ENCODE results near the gene FASN. TPM values are rescaled to one million over a fixed set of nuclear protein-coding genes. Genes with fewer than 3 reads are reported as not detected.
"Not testable (repeated sequence)": the region's sequence is repeated elsewhere in the genome, so short reads cannot be mapped to it uniquely, and the experiment has no call there.

Gene FASN
- total and polyA plus RNA-seq, 5 experiments from 2014 or later, result 0.33 to 32.3 (median 2.4) TPM

- H3K4me3 Mint-ChIP-seq, result peak overlapping the region in 5 of 10 donors; percentile 3 to 60 (median 44)
- H3K4me1 Mint-ChIP-seq, result peaks cover 0 to 20% (median 15%) of the 10 kb centered on the region in 4 donors
- POLR2A ChIA-PET, result interaction anchor here (0.6 to 1.1 kb wide), 2 partner anchors 10 to 415 kb away, joined by 3 to 5 read pairs; partner anchors contain the start of gene DCXR
- no peak for ATAC-seq
- H3K36me3 Mint-ChIP-seq, result peaks cover 0 to 10% (median 0%) of the 10 kb centered on the region in 3 donors
- peak in 1 of 10 donors; percentile 62 for DNase-seq
- H3K27ac Mint-ChIP-seq, result peak overlapping the region in 1 of 10 donors; percentile 37
- no peaks in the 10 kb centered on the region for H3K27me3 Mint-ChIP-seq
- no peaks in the 10 kb centered on the region for H3K9me3 Mint-ChIP-seq
Measured at GRCh38 chr17:82047914-82048570, 50.0 kb downstream of the FASN start.

DNA sequence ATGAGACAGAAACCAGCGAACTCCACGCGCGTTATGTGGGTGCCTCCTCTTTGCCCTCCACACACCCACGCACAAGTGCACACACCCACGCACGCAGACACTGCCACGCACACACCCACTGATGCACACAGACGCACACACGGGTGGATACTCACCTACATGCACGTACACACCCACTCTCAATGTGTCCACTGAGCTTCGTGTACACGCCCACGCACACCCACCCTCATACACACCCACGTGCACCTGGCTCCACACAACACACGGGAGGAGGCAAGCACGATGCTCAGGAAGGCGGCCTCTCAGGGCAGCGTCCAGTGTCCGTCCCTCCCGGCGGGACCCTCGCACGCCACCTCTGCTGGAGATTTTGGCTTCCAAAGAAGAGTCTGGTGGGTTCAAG, 50.7 kb downstream of the FASN start:
- Mint-ChIP-seq H3K4me1 (peaks cover 0 to 20% (median 10%) of the 10 kb centered on the region in 4 donors), H3K36me3 (peaks cover 0 to 10% (median 0%) of the 10 kb centered on the region in 3 donors), H3K9me3 (no peaks in the 10 kb centered on the region), H3K27ac (peak overlapping the region in 3 of 10 donors; percentile 4 to 86 (median 37)), H3K4me3 (peak overlapping the region in 7 of 10 donors; percentile 3 to 68 (median 44)), H3K27me3 (no peaks in the 10 kb centered on the region)
- DNase-seq (no peak), ATAC-seq (no peak)
- POLR2A ChIA-PET, result interaction anchor here (1.1 kb wide), 1 partner anchor 10 kb away, joined by 3 read pairs; the partner anchor contains the start of gene DCXR

DNA sequence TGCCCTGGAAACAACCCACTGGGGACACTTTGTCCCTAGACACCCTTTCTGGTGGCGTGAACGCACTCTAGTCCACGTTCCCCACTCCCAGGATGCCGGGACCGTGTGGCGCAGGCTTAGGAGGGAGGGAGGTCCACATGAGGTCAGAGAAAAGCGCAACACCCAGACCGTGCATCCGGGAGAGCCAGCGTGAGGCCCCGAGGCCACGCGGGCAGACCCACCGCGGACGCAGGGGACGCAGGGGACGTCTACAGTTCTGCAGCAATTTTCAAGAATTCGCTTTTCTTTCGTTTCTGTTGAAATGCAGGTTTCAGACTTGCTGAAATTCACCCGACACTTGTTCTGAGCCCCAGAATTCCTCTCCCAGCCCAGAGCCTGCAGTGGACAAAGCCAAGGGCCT, 51.1 kb downstream of the FASN start:
- DNase-seq (no peak), ATAC-seq (no peak)
- H3K4me1 Mint-ChIP-seq, result peaks cover 0 to 20% (median 10%) of the 10 kb centered on the region in 4 donors
- H3K36me3 Mint-ChIP-seq, result peaks cover 0 to 10% (median 0%) of the 10 kb centered on the region in 3 donors
- H3K4me3 Mint-ChIP-seq, result peak overlapping the region in 1 of 10 donors; percentile 60
- H3K27me3 Mint-ChIP-seq, result no peaks in the 10 kb centered on the region
- POLR2A ChIA-PET, result no interaction called here
- peak overlapping the region in 1 of 10 donors; percentile 86 for H3K27ac Mint-ChIP-seq
- no peaks in the 10 kb centered on the region for H3K9me3 Mint-ChIP-seq

DNA sequence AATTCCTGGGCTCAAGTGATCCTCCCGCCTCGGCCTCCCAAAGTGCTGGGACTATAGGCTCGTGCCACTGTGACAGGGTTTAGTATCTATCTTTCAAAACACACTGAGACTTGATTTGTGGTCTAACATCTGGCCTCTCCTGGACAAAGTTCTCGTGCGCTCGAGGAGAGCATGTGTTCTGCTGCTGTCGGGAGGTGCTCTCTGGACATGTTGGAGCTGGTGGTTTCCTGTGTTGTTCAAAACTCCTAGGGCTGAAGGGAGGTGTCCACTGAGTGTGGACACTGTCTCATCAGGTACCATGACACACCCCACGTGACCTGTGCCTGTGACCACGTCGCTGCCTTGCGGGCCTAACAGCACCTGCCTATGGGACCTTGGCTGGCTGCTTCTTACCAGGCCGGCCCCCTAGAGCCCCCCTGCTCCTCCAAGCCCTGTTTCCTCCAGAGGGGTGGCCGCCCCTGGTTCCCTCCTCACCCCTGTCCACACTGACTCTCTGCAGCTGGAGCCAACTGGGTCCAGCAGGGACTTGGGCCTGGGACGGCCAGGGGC, 52.0 kb downstream of the FASN start:
- H3K27me3 Mint-ChIP-seq, result no peaks in the 10 kb centered on the region
- H3K27ac Mint-ChIP-seq, result peak overlapping the region in 1 of 10 donors; percentile 48
- H3K4me1 Mint-ChIP-seq, result peaks cover 0 to 19% (median 10%) of the 10 kb centered on the region in 4 donors
- DNase-seq, result no peak
- H3K36me3 Mint-ChIP-seq, result peaks cover 0 to 10% (median 0%) of the 10 kb centered on the region in 3 donors
- POLR2A ChIA-PET, result no interaction called here
- ATAC-seq, result no peak
- H3K4me3 Mint-ChIP-seq, result no peak overlapping the region
- H3K9me3 Mint-ChIP-seq, result no peaks in the 10 kb centered on the region

DNA sequence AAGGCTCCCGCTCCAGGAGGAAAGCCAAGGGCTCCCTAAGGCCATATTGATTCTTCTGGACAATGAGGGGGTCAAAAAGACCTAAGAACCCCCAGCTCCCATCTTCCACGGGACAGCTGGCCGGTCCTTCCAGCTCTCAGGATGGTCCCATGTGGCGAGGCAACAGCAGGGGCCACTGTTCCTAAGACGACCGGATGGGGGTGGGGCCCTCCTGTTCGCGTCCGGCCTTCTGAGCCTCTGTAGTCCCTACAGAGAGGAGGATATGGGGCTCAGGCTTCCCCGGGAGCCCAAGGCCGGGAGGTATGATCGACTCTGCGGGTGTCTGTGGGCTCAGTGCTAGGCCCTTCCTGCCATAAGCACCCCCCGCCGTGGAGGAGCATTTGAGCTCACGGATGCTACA, 54.5 kb downstream of the FASN start:
- Mint-ChIP-seq H3K36me3 (peaks cover 0 to 8% (median 0%) of the 10 kb centered on the region in 3 donors), H3K4me1 (peaks cover 4 to 14% (median 8%) of the 10 kb centered on the region in 4 donors), H3K27me3 (no peaks in the 10 kb centered on the region), H3K9me3 (no peaks in the 10 kb centered on the region), H3K27ac (no peak overlapping the region), H3K4me3 (no peak overlapping the region)
- no peak for DNase-seq
- POLR2A ChIA-PET, result interaction anchor here (0.6 to 1.1 kb wide), 2 partner anchors 13 to 412 kb away, joined by 3 read pairs; no protein-coding TSS in a partner anchor
- no peak for ATAC-seq

DNA sequence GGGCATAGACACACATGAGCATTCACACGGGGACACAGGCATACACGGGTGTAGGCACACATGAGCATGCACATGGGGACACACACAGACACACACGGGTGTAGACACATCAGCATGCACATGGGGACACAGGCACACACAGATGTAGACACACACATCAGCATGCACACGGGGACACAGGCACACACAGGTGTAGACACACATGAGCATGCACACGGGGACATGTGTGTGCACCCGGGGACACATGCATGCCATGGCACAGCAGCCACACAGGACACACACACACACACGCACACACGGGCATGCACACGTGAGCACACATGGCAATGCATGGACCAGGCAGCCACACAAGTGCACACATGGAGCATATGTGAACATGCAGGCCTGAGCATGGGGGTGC, 55.4 kb downstream of the FASN start:
- ATAC-seq, result no peak
- no peak overlapping the region for H3K4me3 Mint-ChIP-seq
- H3K36me3 Mint-ChIP-seq, result peaks cover 0 to 7% (median 0%) of the 10 kb centered on the region in 3 donors

GRCh38 chr17:82041144-82041814, 56.8 kb downstream of the FASN start:
- Mint-ChIP-seq H3K4me3 (no peak overlapping the region), H3K27ac (no peak overlapping the region), H3K36me3 (no peaks in the 10 kb centered on the region), H3K27me3 (no peaks in the 10 kb centered on the region), H3K4me1 (peaks cover 11 to 19% (median 16%) of the 10 kb centered on the region in 4 donors), H3K9me3 (no peaks in the 10 kb centered on the region)
- ATAC-seq (no peak), DNase-seq (no peak)
- POLR2A ChIA-PET, result interaction anchor here (0.8 kb wide), 1 partner anchor 10 kb away, joined by 4 read pairs; no protein-coding TSS in a partner anchor

More for the DNA sequence above, 55.4 kb downstream of the FASN start:
- H3K9me3 Mint-ChIP-seq, result no peaks in the 10 kb centered on the region
- peaks cover 9 to 20% (median 13%) of the 10 kb centered on the region in 4 donors for H3K4me1 Mint-ChIP-seq
- peak overlapping the region in 1 of 10 donors; percentile 65 for H3K27ac Mint-ChIP-seq
- DNase-seq, result no peak
- POLR2A ChIA-PET, result interaction anchor here (0.6 to 1.1 kb wide), 2 partner anchors 12 to 411 kb away, joined by 3 read pairs; no protein-coding TSS in a partner anchor
- no peaks in the 10 kb centered on the region for H3K27me3 Mint-ChIP-seq

DNA sequence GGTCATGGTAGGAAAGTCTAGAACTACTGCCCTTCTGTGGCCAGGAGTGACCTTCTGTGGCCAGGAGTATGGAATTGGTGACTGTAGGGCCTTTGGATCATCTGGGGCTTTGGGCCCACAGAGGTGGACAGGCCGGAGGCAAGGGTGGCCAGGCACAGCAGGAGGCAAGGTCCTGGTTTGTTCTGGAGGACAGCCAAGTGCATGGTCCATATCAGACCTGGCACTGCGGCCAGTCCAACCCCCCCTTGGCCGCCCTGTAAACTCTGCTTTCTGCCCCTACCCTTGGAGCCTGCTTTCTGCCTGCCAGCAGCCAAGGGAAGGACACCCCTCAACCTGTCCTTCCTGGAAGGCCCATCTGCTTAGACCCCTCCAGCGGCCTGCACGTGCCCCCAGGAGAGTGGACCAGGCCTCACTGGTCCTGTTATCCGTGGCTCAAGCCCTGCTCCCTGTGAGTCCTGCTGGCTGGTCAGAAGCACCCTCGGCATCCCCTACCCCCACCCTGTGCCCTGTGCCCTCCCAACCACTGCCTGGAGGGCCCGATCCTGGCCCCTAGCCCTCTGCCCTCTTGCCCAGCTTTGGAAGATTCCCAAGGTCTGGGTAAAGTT, 58.2 kb downstream of the FASN start:
- no peak for ATAC-seq
- POLR2A ChIA-PET, result interaction anchor here (2.6 kb wide), 1 partner anchor 11 kb away, joined by 23 read pairs; the partner anchor contains the start of genes GPS1 and RFNG
- Mint-ChIP-seq H3K4me1 (peaks cover 14 to 31% (median 28%) of the 10 kb centered on the region in 4 donors), H3K9me3 (no peaks in the 10 kb centered on the region), H3K4me3 (no peak overlapping the region), H3K27me3 (no peaks in the 10 kb centered on the region), H3K36me3 (peaks cover 0 to 4% (median 3%) of the 10 kb centered on the region in 3 donors), H3K27ac (no peak overlapping the region)
- DNase-seq, result no peak

DNA sequence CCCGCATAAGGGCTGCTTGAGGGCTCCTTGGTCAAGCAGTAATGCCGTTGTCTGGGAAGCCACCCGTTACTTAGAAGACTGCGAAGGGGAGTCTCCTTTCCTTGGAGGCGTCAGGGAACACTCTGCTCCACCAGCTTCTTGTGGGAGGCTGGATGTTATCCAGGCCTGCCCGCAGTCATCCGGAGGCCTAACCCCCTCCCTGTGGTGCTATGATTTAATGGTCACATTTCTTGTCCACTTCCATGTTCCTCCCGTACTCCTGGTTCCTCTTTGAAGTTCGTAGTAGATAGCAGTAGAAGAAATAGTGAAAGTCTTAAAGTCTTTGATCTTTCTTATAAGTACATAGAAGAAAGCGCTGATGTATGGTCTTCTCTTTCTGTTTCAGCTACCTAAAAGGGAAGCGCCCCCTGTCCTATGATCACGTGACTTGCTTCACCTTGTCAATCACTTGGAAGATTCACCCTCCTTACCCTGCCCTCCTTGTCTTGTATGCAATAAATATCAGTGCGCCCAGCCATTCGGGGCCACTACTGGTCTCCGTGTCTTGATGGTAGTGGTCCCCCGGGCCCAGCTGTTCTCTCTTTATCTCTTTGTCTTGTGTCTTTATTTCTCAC, 59.1 kb downstream of the FASN start:
- DNase-seq, ATAC-seq, H3K36me3 Mint-ChIP-seq, H3K9me3 Mint-ChIP-seq, H3K27me3 Mint-ChIP-seq: not testable (repeated sequence)
- Mint-ChIP-seq H3K4me3 (peak overlapping the region in 7 of 10 donors; percentile 1 to 63 (median 27)), H3K4me1 (peaks cover 15 to 31% (median 28%) of the 10 kb centered on the region in 4 donors), H3K27ac (peak overlapping the region in 1 of 10 donors; percentile 18)
- POLR2A ChIA-PET, result interaction anchor here (0.6 to 2.6 kb wide), 3 partner anchors 12 to 88 kb away, joined by 3 to 23 read pairs (median 18); partner anchors contain the start of genes GPS1 and RFNG

GRCh38 chr17:82037889-82038195, 60.2 kb downstream of the FASN start:
- no peak for DNase-seq
- POLR2A ChIA-PET, result interaction anchor here (0.6 to 2.6 kb wide), 18 partner anchors 10 to 531 kb away, joined by 3 to 23 read pairs (median 4); partner anchors contain the start of genes CENPX, DUS1L, FASN and GPS1
- H3K9me3 Mint-ChIP-seq, result no peaks in the 10 kb centered on the region
- H3K27ac Mint-ChIP-seq, result peak overlapping the region; percentile 66 to 95 (median 90)
- no peak for ATAC-seq
- no peaks in the 10 kb centered on the region for H3K27me3 Mint-ChIP-seq
- peaks cover 15 to 31% (median 28%) of the 10 kb centered on the region in 4 donors for H3K4me1 Mint-ChIP-seq
- H3K36me3 Mint-ChIP-seq, result peaks cover 0 to 4% (median 3%) of the 10 kb centered on the region in 3 donors
- peak overlapping the region; percentile 81 to 96 (median 91) for H3K4me3 Mint-ChIP-seq

- POLR2A ChIA-PET, result interaction anchor here (0.6 to 2.6 kb wide), 21 partner anchors 10 to 530 kb away, joined by 3 to 23 read pairs (median 4); partner anchors contain the start of genes CENPX, DUS1L, FASN and GPS1
- peak; percentile 92 to 93 for ATAC-seq
- no peaks in the 10 kb centered on the region for H3K9me3 Mint-ChIP-seq
- peak; percentile 90 to 97 (median 93) for DNase-seq
- H3K4me3 Mint-ChIP-seq, result peak within 1 kb of the TSS; percentile 81 to 96 (median 91)
- H3K27me3 Mint-ChIP-seq, result no peaks in the 10 kb centered on the region
- H3K4me1 Mint-ChIP-seq, result peaks cover 15 to 31% (median 28%) of the 10 kb centered on the region in 4 donors
- peak within 1 kb of the TSS; percentile 66 to 95 (median 91) for H3K27ac Mint-ChIP-seq
- H3K36me3 Mint-ChIP-seq, result peaks cover 0 to 4% (median 3%) of the 10 kb centered on the region in 3 donors
Measured at GRCh38 chr17:82037092-82037888, 60.7 kb downstream of the FASN start, which contains the start of gene DCXR. Gene DCXR (minus strand): TSS chr17:82037697. CDS start chr17:82037682, 15 bp downstream.
